ENCODE results near the gene ZIK1. TPM values are rescaled to one million over a fixed set of nuclear protein-coding genes. Genes with fewer than 3 reads are reported as not detected.

ZIK1 gene
- total RNA-seq, 1 experiment from 2014 or later: not detected

- H3K36me3 ChIP-seq (ENCODE audit: control insufficient read depth, insufficient read depth, low read length): no peaks in the 10 kb centered on the region
- H3K4me3 ChIP-seq (ENCODE audit: low read depth in 2 of 2, low read length in 2 of 2): no peak overlapping the region
- intact Hi-C loops (cut with micrococcal nuclease; ENCODE audit: unreplicated experiment) (no loop called here), in situ Hi-C loops (cut with HindIII; ENCODE audit: low pct_unique_long_range_greater_than_20kb, low sequenced_read_pairs) (no loop called here)
- H3K27ac ChIP-seq (ENCODE audit: low read length): no peak overlapping the region
- TF ChIP-seq SIN3A (IDR thresholded peaks at IDR 0.05; ENCODE audit: borderline replicate concordance, insufficient read depth, low read depth, low read length): no peak
- TF ChIP-seq TCF7L2 (IDR thresholded peaks at IDR 0.05; ENCODE audit: low read depth, low read length): no peak
- TF ChIP-seq POLR2AphosphoS5 (IDR thresholded peaks at IDR 0.05; ENCODE audit: low read depth, low read length): no peak
- TF ChIP-seq, protein P1, sequence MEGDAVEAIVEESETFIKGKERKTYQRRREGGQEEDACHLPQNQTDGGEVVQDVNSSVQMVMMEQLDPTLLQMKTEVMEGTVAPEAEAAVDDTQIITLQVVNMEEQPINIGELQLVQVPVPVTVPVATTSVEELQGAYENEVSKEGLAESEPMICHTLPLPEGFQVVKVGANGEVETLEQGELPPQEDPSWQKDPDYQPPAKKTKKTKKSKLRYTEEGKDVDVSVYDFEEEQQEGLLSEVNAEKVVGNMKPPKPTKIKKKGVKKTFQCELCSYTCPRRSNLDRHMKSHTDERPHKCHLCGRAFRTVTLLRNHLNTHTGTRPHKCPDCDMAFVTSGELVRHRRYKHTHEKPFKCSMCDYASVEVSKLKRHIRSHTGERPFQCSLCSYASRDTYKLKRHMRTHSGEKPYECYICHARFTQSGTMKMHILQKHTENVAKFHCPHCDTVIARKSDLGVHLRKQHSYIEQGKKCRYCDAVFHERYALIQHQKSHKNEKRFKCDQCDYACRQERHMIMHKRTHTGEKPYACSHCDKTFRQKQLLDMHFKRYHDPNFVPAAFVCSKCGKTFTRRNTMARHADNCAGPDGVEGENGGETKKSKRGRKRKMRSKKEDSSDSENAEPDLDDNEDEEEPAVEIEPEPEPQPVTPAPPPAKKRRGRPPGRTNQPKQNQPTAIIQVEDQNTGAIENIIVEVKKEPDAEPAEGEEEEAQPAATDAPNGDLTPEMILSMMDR (IDR thresholded peaks at IDR 0.05): no peak
- TF ChIP-seq REST (IDR thresholded peaks at IDR 0.05; ENCODE audit: insufficient read depth in 1 of 2, low read depth in 2 of 2, low read length in 1 of 2): no peak
- H3K4me1 ChIP-seq (ENCODE audit: control insufficient read depth, insufficient read depth, low read length): peaks cover 7% of the 10 kb centered on the region
- ATAC-seq (no peak), DNase-seq (ENCODE audit: low read depth, low spot score) (no peak)
- CTCF ChIA-PET: no interaction called here
- peaks cover 23% of the 10 kb centered on the region; the same call in 1 of the 2 replicates for H3K9me3 ChIP-seq (ENCODE audit: control insufficient read depth, insufficient read depth, low read depth, low read length)
- POLR2A ChIA-PET: no interaction called here
- H3K27me3 ChIP-seq (ENCODE audit: control insufficient read depth, insufficient read depth, low read length): no peaks in the 10 kb centered on the region
- BruUV-seq (replicated peaks): no TSS peak
Measured at GRCh38 chr19:57557659-57558058, 26.3 kb upstream of the ZIK1 start.

GRCh38 chr19:57558525-57558924, 25.4 kb upstream of the ZIK1 start:
- ATAC-seq: no peak
- POLR2A ChIA-PET: no interaction called here
- in situ Hi-C loops (cut with HindIII; ENCODE audit: low pct_unique_long_range_greater_than_20kb, low sequenced_read_pairs): no loop called here
- Histone ChIP-seq H3K27ac (ENCODE audit: low read length) (peak overlapping the region; percentile 79), H3K36me3 (ENCODE audit: control insufficient read depth, insufficient read depth, low read length) (no peaks in the 10 kb centered on the region), H3K4me3 (ENCODE audit: low read depth in 2 of 2, low read length in 2 of 2) (peak overlapping the region; percentile 89 to 93), H3K4me1 (ENCODE audit: control insufficient read depth, insufficient read depth, low read length) (peaks cover 7% of the 10 kb centered on the region), H3K9me3 (ENCODE audit: control insufficient read depth, insufficient read depth, low read depth, low read length) (peaks cover 29% of the 10 kb centered on the region; the same call in 1 of the 2 replicates), H3K27me3 (ENCODE audit: control insufficient read depth, insufficient read depth, low read length) (no peaks in the 10 kb centered on the region)
- DNase-seq (ENCODE audit: low read depth, low spot score): no peak
- CTCF ChIA-PET: no interaction called here
- BruUV-seq (replicated peaks): no TSS peak
- TF ChIP-seq SIN3A (IDR thresholded peaks at IDR 0.05; ENCODE audit: borderline replicate concordance, insufficient read depth, low read depth, low read length): 0 out of 2 replicates have a peak, but pooled peaks have one; percentile 7
- no peak for TF ChIP-seq POLR2AphosphoS5 (IDR thresholded peaks at IDR 0.05; ENCODE audit: low read depth, low read length)
- intact Hi-C loops (cut with micrococcal nuclease; ENCODE audit: unreplicated experiment): no loop called here

DNA sequence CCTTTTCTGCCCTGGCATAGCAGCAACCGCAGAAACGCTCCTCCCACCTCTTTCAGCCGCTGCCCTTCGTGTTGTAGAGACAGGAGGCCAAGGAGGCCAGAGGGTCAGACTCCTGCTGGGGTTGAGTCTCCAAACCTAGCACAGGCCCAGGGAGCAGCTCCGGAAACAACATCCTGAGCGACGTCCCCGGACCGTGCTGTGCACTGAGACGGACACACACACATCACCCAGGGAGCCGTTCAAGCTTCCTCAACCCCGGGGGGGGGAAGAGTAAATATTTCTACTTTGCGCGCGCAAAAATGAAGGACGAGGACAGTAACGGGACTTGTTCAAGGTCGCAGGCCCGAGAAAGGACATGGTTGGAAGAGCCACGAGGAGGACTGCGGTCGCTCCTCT, 24.9 kb upstream of the ZIK1 start:
- H3K27ac ChIP-seq (ENCODE audit: low read length): peak overlapping the region; percentile 79
- H3K27me3 ChIP-seq (ENCODE audit: control insufficient read depth, insufficient read depth, low read length): no peaks in the 10 kb centered on the region
- in situ Hi-C loops (cut with HindIII; ENCODE audit: low pct_unique_long_range_greater_than_20kb, low sequenced_read_pairs) (no loop called here), intact Hi-C loops (cut with micrococcal nuclease; ENCODE audit: unreplicated experiment) (no loop called here)
- H3K9me3 ChIP-seq (ENCODE audit: control insufficient read depth, insufficient read depth, low read depth, low read length): peaks cover 29% of the 10 kb centered on the region; the same call in 1 of the 2 replicates
- peaks cover 7% of the 10 kb centered on the region for H3K4me1 ChIP-seq (ENCODE audit: control insufficient read depth, insufficient read depth, low read length)
- peak overlapping the region; percentile 89 to 93 for H3K4me3 ChIP-seq (ENCODE audit: low read depth in 2 of 2, low read length in 2 of 2)
- CTCF ChIA-PET: no interaction called here
- ATAC-seq (peak; percentile 64), DNase-seq (ENCODE audit: low read depth, low spot score) (no peak)
- no peaks in the 10 kb centered on the region for H3K36me3 ChIP-seq (ENCODE audit: control insufficient read depth, insufficient read depth, low read length)
- BruUV-seq (replicated peaks): no TSS peak
- no peak for TF ChIP-seq TCF7L2 (IDR thresholded peaks at IDR 0.05; ENCODE audit: low read depth, low read length)
- TF ChIP-seq SIN3A (IDR thresholded peaks at IDR 0.05; ENCODE audit: borderline replicate concordance, insufficient read depth, low read depth, low read length): no peak
- no peak for TF ChIP-seq POLR2AphosphoS5 (IDR thresholded peaks at IDR 0.05; ENCODE audit: low read depth, low read length)
- TF ChIP-seq, protein P1 (IDR thresholded peaks at IDR 0.05): no peak
- TF ChIP-seq REST (IDR thresholded peaks at IDR 0.05; ENCODE audit: insufficient read depth in 1 of 2, low read depth in 2 of 2, low read length in 1 of 2): no peak
- POLR2A ChIA-PET: no interaction called here
